ENCODE measurements around the gene EHD3. TPM values are rescaled to one million over a fixed set of nuclear protein-coding genes. Genes with fewer than 3 reads are reported as not detected.
A peak's percentile ranks its signal among the peaks of the same experiment; 100 is the strongest.

EHD3 gene
- total RNA-seq, 2 donors from 2014 or later, result 1.0 to 1.1 TPM

DNA sequence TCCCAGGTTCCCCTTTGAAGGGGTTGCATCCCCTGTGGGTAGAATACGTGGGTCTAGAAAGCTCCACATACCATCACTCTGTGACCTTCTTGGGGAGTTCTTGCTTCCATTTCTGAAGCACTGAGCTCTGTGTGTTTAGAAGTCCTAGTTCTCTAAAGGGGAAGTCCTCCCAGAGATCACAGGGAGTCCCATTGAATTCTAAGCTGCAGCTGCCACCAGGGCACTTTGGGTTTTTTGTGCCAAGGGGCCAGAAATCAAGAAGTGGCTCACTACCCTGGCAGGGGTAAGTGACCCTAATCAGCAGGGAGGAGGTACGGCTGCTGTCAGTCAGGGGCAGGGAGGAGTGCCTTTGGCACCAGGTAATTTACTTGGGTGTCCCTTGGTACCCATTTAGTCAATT, 70.9 kb downstream of the EHD3 start:
- intact Hi-C loops (cut with DNase I), result no loop called here
- H3K9me3 ChIP-seq, result no peaks in the 10 kb centered on the region
- H3K27me3 ChIP-seq, result no peaks in the 10 kb centered on the region
- H3K4me3 ChIP-seq, result no peak overlapping the region
- H3K9ac ChIP-seq (ENCODE audit: low read depth in 2 of 2, low read length in 2 of 2), result no peak overlapping the region
- H3K4me1 ChIP-seq, result no peaks in the 10 kb centered on the region
- H3K36me3 ChIP-seq, result no peaks in the 10 kb centered on the region
- DNase-seq, result no peak
- no peak overlapping the region for H3K27ac ChIP-seq
- TF ChIP-seq, protein P1, sequence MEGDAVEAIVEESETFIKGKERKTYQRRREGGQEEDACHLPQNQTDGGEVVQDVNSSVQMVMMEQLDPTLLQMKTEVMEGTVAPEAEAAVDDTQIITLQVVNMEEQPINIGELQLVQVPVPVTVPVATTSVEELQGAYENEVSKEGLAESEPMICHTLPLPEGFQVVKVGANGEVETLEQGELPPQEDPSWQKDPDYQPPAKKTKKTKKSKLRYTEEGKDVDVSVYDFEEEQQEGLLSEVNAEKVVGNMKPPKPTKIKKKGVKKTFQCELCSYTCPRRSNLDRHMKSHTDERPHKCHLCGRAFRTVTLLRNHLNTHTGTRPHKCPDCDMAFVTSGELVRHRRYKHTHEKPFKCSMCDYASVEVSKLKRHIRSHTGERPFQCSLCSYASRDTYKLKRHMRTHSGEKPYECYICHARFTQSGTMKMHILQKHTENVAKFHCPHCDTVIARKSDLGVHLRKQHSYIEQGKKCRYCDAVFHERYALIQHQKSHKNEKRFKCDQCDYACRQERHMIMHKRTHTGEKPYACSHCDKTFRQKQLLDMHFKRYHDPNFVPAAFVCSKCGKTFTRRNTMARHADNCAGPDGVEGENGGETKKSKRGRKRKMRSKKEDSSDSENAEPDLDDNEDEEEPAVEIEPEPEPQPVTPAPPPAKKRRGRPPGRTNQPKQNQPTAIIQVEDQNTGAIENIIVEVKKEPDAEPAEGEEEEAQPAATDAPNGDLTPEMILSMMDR (IDR thresholded peaks at IDR 0.05), result no peak

DNA sequence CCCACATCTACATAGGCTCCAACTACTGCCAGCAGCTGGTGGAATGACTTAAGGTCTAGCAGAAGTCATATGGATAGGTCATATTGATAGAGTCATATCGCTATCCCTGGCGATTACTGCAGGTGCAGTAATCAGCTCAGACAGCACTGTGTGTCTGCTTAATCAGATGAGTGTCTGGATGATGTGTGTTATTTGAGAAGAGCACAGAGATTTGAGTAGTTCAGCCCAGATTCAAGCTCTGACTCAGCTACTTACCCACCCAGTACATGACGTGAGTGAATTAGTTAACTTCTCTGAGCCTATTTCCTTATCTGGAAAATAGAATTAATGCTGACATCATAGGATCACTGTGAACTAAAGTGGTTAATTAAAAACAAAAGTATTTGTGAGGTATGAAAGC, 78.9 kb downstream of the EHD3 start:
- Histone ChIP-seq H3K4me1 (no peaks in the 10 kb centered on the region), H3K27me3 (no peaks in the 10 kb centered on the region), H3K4me3 (no peak overlapping the region), H3K27ac (no peak overlapping the region), H3K9ac (ENCODE audit: low read depth in 2 of 2, low read length in 2 of 2) (no peak overlapping the region), H3K36me3 (no peaks in the 10 kb centered on the region), H3K9me3 (no peaks in the 10 kb centered on the region)
- TF ChIP-seq, protein P1 (IDR thresholded peaks at IDR 0.05), result no peak
- intact Hi-C loops (cut with DNase I), result no loop called here
- DNase-seq, result no peak

DNA sequence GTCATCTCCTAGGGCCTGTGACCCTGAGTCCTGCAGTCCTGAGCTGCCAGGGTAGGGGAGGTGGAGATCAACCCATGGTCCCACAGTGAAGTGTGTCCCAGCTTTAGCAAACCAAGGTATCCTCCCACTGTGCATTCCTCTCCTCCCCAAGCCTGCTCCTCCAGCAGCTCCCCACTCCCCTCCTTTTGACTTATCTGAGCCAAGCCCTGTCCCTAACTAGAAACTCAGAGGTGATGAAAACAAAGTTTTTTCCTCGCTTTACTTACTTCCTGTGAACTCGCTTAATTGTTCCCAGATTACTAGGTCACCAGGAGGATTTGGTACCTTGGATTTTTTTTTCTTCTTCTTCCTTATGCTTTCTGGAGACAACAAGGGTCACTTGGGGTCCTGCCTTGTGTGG, 80.8 kb downstream of the EHD3 start:
- no peak for DNase-seq
- Histone ChIP-seq H3K4me1 (no peaks in the 10 kb centered on the region), H3K27ac (no peak overlapping the region), H3K9me3 (no peaks in the 10 kb centered on the region), H3K36me3 (no peaks in the 10 kb centered on the region), H3K9ac (ENCODE audit: low read depth in 2 of 2, low read length in 2 of 2) (no peak overlapping the region), H3K4me3 (no peak overlapping the region), H3K27me3 (no peaks in the 10 kb centered on the region)
- intact Hi-C loops (cut with DNase I), result no loop called here
- TF ChIP-seq, protein P1 (IDR thresholded peaks at IDR 0.05), result no peak

DNA sequence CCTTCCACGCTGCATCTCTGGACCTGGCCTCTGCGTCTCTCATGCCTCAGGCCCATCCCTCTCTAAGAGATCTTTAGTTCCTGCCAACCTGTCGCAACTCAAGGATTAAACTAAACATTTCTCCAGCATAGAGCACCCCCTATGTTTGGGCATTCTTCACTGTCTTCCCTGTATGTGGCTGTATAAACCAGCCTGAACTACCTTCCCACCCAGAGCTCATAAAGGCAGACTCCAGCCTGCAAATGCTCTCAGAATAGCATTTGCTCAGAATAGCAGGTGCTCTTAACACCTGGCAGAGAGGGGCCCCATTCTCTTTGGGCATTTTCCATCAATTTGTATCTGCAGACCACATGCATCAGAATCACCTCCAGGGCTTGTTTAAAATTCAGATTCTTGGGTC, 83.4 kb downstream of the EHD3 start:
- DNase-seq, result no peak
- Histone ChIP-seq H3K36me3 (no peaks in the 10 kb centered on the region), H3K27ac (no peak overlapping the region), H3K9me3 (no peaks in the 10 kb centered on the region), H3K9ac (ENCODE audit: low read depth in 2 of 2, low read length in 2 of 2) (no peak overlapping the region), H3K4me1 (no peaks in the 10 kb centered on the region), H3K27me3 (no peaks in the 10 kb centered on the region), H3K4me3 (no peak overlapping the region)
- TF ChIP-seq, protein P1 (IDR thresholded peaks at IDR 0.05), result no peak
- intact Hi-C loops (cut with DNase I), result no loop called here

DNA sequence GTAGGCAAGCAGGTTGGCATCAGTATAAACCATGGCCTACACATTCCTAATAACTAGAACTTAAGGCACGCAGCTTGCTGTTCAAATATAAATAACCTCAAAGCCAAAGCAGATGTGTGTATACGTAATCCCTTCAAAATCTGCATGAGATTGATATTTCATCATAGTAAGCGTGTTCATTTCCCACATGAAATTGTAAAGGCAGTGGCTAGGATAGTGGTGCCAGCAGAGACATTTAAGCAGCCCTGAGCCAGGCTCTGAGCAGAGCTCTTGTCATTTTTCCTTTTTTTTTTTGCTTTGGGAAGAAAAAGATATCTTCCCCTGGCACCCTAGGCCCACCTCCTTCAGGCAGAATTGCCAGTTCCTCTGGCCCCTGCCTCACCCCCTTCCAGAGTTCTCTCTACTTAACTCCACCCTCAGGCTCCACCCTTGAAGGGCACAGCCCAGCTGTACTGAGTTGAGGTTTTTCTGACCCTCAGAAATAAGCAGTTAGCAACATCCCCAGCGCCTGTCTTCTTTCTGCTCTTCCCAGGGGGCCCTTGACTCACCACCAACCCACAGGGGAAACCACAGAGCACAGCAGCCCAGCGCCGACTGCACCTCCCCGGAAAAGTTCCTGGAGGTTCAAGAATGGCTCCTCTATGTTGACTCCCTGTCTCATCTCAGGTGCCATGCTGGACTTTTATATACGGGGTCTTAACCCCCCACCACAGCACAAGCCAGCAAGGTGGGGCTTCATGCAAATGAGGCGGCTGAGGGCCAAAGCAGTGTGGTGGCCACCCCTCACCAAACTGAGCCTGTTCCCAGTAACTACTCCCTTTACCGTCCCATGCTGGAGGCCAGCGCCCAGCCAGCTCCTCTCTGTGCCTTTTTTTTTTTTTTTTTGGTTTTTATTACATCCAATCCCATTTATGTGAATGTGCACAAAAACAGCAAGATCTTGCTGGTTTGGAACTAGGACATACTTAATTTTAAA, 84.7 kb downstream of the EHD3 start:
- no peaks in the 10 kb centered on the region for H3K27me3 ChIP-seq
- no peaks in the 10 kb centered on the region for H3K4me1 ChIP-seq
- no peaks in the 10 kb centered on the region for H3K36me3 ChIP-seq
- H3K27ac ChIP-seq, result peak overlapping the region; percentile 47
- intact Hi-C loops (cut with DNase I), result no loop called here
- no peak overlapping the region for H3K9ac ChIP-seq (ENCODE audit: low read depth in 2 of 2, low read length in 2 of 2)
- no peak overlapping the region for H3K4me3 ChIP-seq
- H3K9me3 ChIP-seq, result no peaks in the 10 kb centered on the region
- TF ChIP-seq, protein P1 (IDR thresholded peaks at IDR 0.05), result no peak
- DNase-seq, result peak; percentile 22

Other genes starting within 250 kb of the EHD3 start
- gene GALNT14, start 95.7 kb upstream of the EHD3 start, total RNA-seq, result under 1 TPM; 0.15 to 0.45 TPM
- under 1 TPM in 1 of 2 donors, not detected in 1; 0.08 TPM for gene CAPN14, start 16.6 kb upstream of the EHD3 start, total RNA-seq
- gene XDH, start 180.6 kb downstream of the EHD3 start, total RNA-seq, result 10 to 100 TPM; 18.4 to 44.4 TPM

Data from colonic mucosa (tissue), 4 donors.